Esophagus muscularis mucosa (tissue), 4 donors: Measurements from ENCODE around the gene CD2AP.

ENCODE experiments used
- CTCF ChIP-seq, 3 experiments: fragments of 200-600 bp in 2 of 3; fragments of 450-650 bp in 1 of 3; sonication (generic) in 2 of 3; IDR thresholded peaks; one replicate each; pipeline ENCODE4 v1.5.1; 2017 to 2019; ENCODE audit warnings: antibody characterized with exemption in 3 of 3, mild to moderate bottlenecking in 2 of 3, moderate library complexity in 1 of 3
- EP300 ChIP-seq: sonication (generic); formaldehyde crosslinking; IDR thresholded peaks from one replicate; pipeline ENCODE4 v1.6.1; 2017; ENCODE audit warnings: antibody characterized with exemption
- POLR2A ChIP-seq: fragments of 450-650 bp; IDR thresholded peaks from one replicate; pipeline ENCODE4 v1.6.1; 2017; ENCODE audit warnings: antibody characterized with exemption, moderate library complexity, mild to moderate bottlenecking, low read depth

- TF ChIP-seq POLR2A, result no peak
- TF ChIP-seq CTCF (IDR thresholded peaks at IDR 0.05), result no peak
- no peak for TF ChIP-seq EP300
Measured at GRCh38 chr6:47535316-47536225, 58.0 kb downstream of the CD2AP start.
